HCEC 1CT (cell line): ENCODE results near the gene RRM2.

ENCODE experiments used
- DNase-seq: peaks from one replicate; pipeline ENCODE4 v3.0.0-alpha.2; 2017

The RRM2 gene

DNA sequence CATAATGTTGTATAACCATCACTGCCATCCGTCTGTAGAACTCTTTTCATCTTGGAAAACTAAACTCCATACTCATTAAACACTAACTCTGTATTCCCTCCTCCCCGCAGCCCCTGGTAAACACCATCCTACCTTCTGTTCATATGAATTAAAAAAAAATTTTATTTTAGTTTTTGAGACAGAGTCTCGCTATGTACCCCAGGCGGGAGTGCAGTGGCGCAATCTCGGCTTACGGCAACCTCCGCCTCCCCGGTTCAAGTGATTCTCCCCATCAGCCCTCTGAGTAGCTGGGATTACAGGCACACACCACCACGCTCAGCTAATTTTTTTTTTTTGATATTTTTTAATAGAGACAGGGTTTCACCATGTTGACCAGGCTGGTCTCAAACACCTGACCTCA lies 52.9 kb downstream of the RRM2 start:
- no peak for DNase-seq

DNA sequence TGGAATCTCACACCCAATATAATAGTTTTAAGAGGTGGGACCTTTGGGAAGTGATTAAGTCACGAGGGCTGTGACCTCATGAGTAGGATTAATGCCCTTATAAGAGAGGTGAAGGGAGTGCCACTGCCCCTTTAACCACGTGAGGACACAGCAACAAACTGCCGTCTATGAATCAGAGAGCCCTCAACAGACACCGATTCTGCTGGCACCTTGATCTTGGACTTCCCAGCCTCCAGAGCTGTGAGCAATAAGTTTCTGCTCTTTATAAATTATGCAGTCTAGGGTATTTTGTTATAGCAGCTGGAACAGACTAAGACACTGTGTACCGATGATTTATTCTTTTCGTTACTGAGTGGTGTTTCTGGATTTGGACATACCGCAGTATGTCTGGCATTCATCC lies 56.2 kb downstream of the RRM2 start:
- no peak for DNase-seq

DNA sequence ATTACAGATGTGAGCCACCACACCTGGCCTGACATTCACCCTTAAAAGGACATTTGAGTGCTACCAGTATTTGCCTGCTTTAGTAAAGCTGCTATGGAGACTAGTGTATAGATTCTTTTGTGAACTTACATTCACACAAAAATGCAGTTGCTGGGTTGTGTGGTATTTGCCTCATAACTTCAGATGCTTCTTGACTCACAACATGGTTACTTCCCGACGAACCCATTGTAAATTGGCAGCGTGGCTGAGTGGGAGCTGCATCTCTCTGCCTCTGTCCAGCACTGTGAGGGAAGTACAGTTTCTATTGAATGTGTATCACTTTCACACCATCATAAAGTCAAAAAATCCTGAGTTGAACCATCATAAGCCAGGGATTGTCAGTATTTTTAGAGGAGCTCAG lies 56.9 kb downstream of the RRM2 start:
- no peak for DNase-seq

DNA sequence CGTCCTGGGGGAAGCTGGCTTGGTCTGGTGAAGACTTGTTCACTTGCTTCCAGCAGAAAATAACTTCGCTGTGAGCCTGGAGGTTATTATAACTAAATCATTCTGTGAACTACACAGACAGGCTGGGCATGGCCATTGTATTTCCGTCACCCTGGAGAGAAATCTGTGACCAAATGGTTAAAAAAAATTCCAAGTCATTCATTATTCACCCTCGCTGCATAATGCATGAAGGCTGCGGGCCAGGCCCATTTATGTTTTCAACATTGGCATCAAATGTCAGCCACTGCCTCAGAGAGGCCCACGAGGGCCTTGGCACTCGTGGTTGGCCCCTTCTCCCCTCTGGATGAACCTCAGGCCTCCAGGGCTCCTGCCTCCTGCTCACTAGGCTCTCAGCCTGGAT lies 57.7 kb downstream of the RRM2 start:
- no peak for DNase-seq
